Adrenal gland (tissue), 5 donors: ENCODE results near the gene IGFBPL1.

Experiments
- POLR2A ChIP-seq, 2 donors: fragments of 450-650 bp; IDR thresholded peaks; one replicate each; pipeline ENCODE4 v1.6.1; 2017; ENCODE audit warnings: antibody characterized with exemption in 2 of 2, mild to moderate bottlenecking in 2 of 2, moderate library complexity in 1 of 2
- TF ChIP-seq, protein P1 (sequence below), 6 experiments: fragments of 450-650 bp in 4 of 6; fragments of 200-600 bp in 2 of 6; sonication (generic) in 1 of 6; IDR thresholded peaks; 1 replicate in 5 of 6; 2 replicates in 1 of 6; pipeline versions ENCODE4 v1.5.1 to v1.8.0; 2016 to 2021; ENCODE audit warnings: antibody characterized with exemption in 6 of 6, mild to moderate bottlenecking in 2 of 6, moderate library complexity in 1 of 6
- donor health status: DM: no; HTN: no; CAD: no.

DNA sequence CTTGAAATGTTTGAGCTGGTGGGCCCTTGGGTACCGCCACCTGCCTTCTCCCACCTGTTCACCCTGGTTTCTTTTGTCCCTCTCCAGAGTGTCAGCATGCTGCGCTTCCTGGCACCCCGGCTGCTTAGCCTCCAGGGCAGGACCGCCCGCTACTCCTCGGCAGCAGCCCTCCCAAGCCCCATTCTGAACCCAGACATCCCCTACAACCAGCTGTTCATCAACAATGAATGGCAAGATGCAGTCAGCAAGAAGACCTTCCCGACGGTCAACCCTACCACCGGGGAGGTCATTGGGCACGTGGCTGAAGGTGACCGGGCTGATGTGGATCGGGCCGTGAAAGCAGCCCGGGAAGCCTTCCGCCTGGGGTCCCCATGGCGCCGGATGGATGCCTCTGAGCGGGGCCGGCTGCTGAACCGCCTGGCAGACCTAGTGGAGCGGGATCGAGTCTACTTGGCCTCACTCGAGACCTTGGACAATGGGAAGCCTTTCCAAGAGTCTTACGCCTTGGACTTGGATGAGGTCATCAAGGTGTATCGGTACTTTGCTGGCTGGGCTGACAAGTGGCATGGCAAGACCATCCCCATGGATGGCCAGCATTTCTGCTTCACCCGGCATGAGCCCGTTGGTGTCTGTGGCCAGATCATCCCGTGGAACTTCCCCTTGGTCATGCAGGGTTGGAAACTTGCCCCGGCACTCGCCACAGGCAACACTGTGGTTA is 28.4 kb downstream of the IGFBPL1 start:
- TF ChIP-seq, protein P1, sequence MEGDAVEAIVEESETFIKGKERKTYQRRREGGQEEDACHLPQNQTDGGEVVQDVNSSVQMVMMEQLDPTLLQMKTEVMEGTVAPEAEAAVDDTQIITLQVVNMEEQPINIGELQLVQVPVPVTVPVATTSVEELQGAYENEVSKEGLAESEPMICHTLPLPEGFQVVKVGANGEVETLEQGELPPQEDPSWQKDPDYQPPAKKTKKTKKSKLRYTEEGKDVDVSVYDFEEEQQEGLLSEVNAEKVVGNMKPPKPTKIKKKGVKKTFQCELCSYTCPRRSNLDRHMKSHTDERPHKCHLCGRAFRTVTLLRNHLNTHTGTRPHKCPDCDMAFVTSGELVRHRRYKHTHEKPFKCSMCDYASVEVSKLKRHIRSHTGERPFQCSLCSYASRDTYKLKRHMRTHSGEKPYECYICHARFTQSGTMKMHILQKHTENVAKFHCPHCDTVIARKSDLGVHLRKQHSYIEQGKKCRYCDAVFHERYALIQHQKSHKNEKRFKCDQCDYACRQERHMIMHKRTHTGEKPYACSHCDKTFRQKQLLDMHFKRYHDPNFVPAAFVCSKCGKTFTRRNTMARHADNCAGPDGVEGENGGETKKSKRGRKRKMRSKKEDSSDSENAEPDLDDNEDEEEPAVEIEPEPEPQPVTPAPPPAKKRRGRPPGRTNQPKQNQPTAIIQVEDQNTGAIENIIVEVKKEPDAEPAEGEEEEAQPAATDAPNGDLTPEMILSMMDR (IDR thresholded peaks at IDR 0.05) = no peak
- TF ChIP-seq POLR2A (IDR thresholded peaks at IDR 0.05) = no peak
